HCT116 (cell line): ENCODE results near the gene ETF1. TPM values are rescaled to one million over a fixed set of nuclear protein-coding genes. Genes with fewer than 3 reads are reported as not detected.
A peak's percentile ranks its signal among the peaks of the same experiment; 100 is the strongest.

ENCODE experiments used
- ATAC-seq: fragments of 200-7000 bp; cut with Tn5 transposase; 2 replicates; pipeline ENCODE4 v1.9.1; 2020; ENCODE audit warnings: mild to moderate bottlenecking, moderate library complexity
- BruUV-seq: library from RNA; stranded (reverse); fragments of 400-500 nt; replicated peaks from 2 replicates; lab custom pipeline; 2021; lab: Mats Ljungman, UMichigan
- CTCF ChIA-PET: fragments of 300-600 bp; sonication (Branson Sonifier 250); formaldehyde crosslinking; loops from one replicate; lab custom pipeline; 2021; ENCODE audit warnings: antibody characterized with exemption; lab: Charles Lee
- POLR2A ChIA-PET: fragments of 300-600, 350-600 bp; sonication (Branson Sonifier 250); formaldehyde crosslinking; loops from one replicate; lab custom pipeline; 2021; ENCODE audit warnings: antibody characterized with exemption; lab: Charles Lee
- RAD21 ChIA-PET, 2 experiments: fragments of 300-600 bp; sonication (Branson Sonifier 250); formaldehyde crosslinking; loops; one replicate each; lab custom pipeline; 2023; ENCODE audit warnings: low total read pairs in 2 of 2; ENCODE audit not compliant: uncharacterized antibody in 2 of 2, unreplicated experiment in 2 of 2, low non-redundant PET in 1 of 2; lab: Charles Lee
- DNase-seq: peaks from one replicate; pipeline ENCODE4 v3.0.0-alpha.2; 2010; ENCODE audit warnings: low read depth, low spot score
- H2AFZ ChIP-seq: fragments of 200-600 bp; shearing (Covaris generic), sonication (generic); 2 replicates; pipeline ENCODE4 v1.6.1; 2017; ENCODE audit warnings: low read depth, mixed run types, mixed read lengths, antibody characterized with exemption, low read length; ENCODE audit not compliant: poor library complexity, severe bottlenecking
- H3K27ac ChIP-seq: 2 replicates; pipeline ENCODE4 v1.5.1; 2012; ENCODE audit warnings: low read depth, low read length
- H3K27me3 ChIP-seq: fragments of 200-600 bp; sonication (generic); 2 replicates; pipeline ENCODE4 v1.6.1; 2016; ENCODE audit warnings: mixed run types, low read length, mixed read lengths; ENCODE audit not compliant: insufficient read depth
- H3K36me3 ChIP-seq, 2 experiments: fragments of 200-500 bp in 1 of 2; fragments of 200-600 bp in 1 of 2; sonication (Bioruptor generic) in 1 of 2; sonication (generic) in 1 of 2; 2 replicates each; pipeline versions ENCODE4 v1.5.1 to v1.6.1; 2014 to 2016; ENCODE audit warnings: low read length in 2 of 2, inconsistent platforms in 1 of 2, mixed read lengths in 1 of 2, mixed run types in 1 of 2; ENCODE audit not compliant: insufficient read depth in 2 of 2, control insufficient read depth in 1 of 2
- H3K4me1 ChIP-seq, 2 experiments: fragments of 200-600 bp in 1 of 2; sonication (generic) in 1 of 2; 2 replicates each; pipeline versions ENCODE4 v1.5.1 to v1.6.1; 2012 to 2017; ENCODE audit warnings: low read length in 2 of 2, inconsistent platforms in 1 of 2, mild to moderate bottlenecking in 1 of 2, mixed read lengths in 1 of 2, mixed run types in 1 of 2, moderate library complexity in 1 of 2; ENCODE audit not compliant: insufficient read depth in 2 of 2, control insufficient read depth in 1 of 2
- H3K4me2 ChIP-seq: fragments of 200-600 bp; sonication (generic); 2 replicates; pipeline ENCODE4 v1.6.1; 2017; ENCODE audit warnings: mixed run types, low read length, mixed read lengths
- H3K4me3 ChIP-seq, 2 experiments: fragments of 200-600 bp in 1 of 2; sonication (generic) in 1 of 2; replicated peaks in 1 of 2; 2 replicates each; pipeline ENCODE4 v1.5.1; 2011 to 2016; ENCODE audit warnings: low read length in 2 of 2, control low read depth in 1 of 2, low read depth in 1 of 2, mild to moderate bottlenecking in 1 of 2, mixed read lengths in 1 of 2, mixed run types in 1 of 2
- H3K79me2 ChIP-seq: fragments of 200-600 bp; sonication (generic); 2 replicates; pipeline ENCODE4 v1.6.1; 2017; ENCODE audit warnings: mild to moderate bottlenecking, mixed run types, low read length, moderate library complexity, mixed read lengths; ENCODE audit not compliant: insufficient read depth
- H3K9ac ChIP-seq: fragments of 200-600 bp; sonication (generic); 2 replicates; pipeline ENCODE4 v1.6.1; 2016; ENCODE audit warnings: low read length, mixed read lengths
- H3K9me2 ChIP-seq: fragments of 200-600 bp; sonication (generic), shearing (Covaris generic); 2 replicates; pipeline ENCODE4 v1.6.1; 2017; ENCODE audit warnings: mixed run types, mild to moderate bottlenecking, moderate library complexity; ENCODE audit not compliant: insufficient read depth
- H3K9me3 ChIP-seq, 2 experiments: fragments of 200-500 bp in 1 of 2; fragments of 200-600 bp in 1 of 2; sonication (Bioruptor generic) in 1 of 2; sonication (generic) in 1 of 2; 2 replicates each; pipeline ENCODE4 v1.6.1; 2014 to 2017; ENCODE audit warnings: low read length in 2 of 2, mixed read lengths in 2 of 2, inconsistent platforms in 1 of 2, low read depth in 1 of 2, mild to moderate bottlenecking in 1 of 2, mixed run types in 1 of 2, moderate library complexity in 1 of 2; ENCODE audit not compliant: control insufficient read depth in 1 of 2, insufficient read depth in 1 of 2
- H4K20me1 ChIP-seq: fragments of 200-600 bp; sonication (generic), shearing (Covaris generic); 2 replicates; pipeline ENCODE4 v1.6.1; 2017; ENCODE audit warnings: mixed run types, mild to moderate bottlenecking, moderate library complexity; ENCODE audit not compliant: insufficient read depth
- CEBPB ChIP-seq: IDR thresholded peaks from 2 replicates; pipeline ENCODE4 v1.6.1; 2012; ENCODE audit warnings: low read depth
- EZH2 ChIP-seq: fragments of 200-600 bp; sonication (generic); IDR thresholded peaks from 2 replicates; pipeline ENCODE4 v1.6.1; 2017; ENCODE audit warnings: antibody characterized with exemption, mixed run types
- FOSL1 ChIP-seq: IDR thresholded peaks from 2 replicates; pipeline ENCODE4 v1.6.1; 2012; ENCODE audit warnings: low read depth
- JUND ChIP-seq: IDR thresholded peaks from 2 replicates; pipeline ENCODE4 v1.6.1; 2012
- POLR2A ChIP-seq: IDR thresholded peaks from 2 replicates; pipeline ENCODE4 v1.7.0; 2011; ENCODE audit warnings: borderline replicate concordance; ENCODE audit not compliant: insufficient read depth, insufficient read length; ENCODE audit errors: extremely low read depth
- POLR2AphosphoS5 ChIP-seq: IDR thresholded peaks from 2 replicates; pipeline ENCODE4 v1.6.1; 2011; ENCODE audit warnings: mild to moderate bottlenecking, low read depth, low read length, moderate library complexity
- RAD21 ChIP-seq: IDR thresholded peaks from 2 replicates; pipeline ENCODE4 v1.6.1; 2012; ENCODE audit warnings: low read depth, mild to moderate bottlenecking
- SIN3A ChIP-seq: IDR thresholded peaks from 2 replicates; pipeline ENCODE4 v1.6.1; 2012; ENCODE audit warnings: low read depth
- SP1 ChIP-seq: IDR thresholded peaks from 2 replicates; pipeline ENCODE4 v1.6.1; 2012; ENCODE audit warnings: low read depth
- SRF ChIP-seq: IDR thresholded peaks from 2 replicates; pipeline ENCODE4 v1.6.1; 2012; ENCODE audit warnings: low read depth
- YY1 ChIP-seq: IDR thresholded peaks from 2 replicates; pipeline ENCODE4 v1.6.1; 2011; ENCODE audit warnings: low read length, low read depth, moderate library complexity, mild to moderate bottlenecking; ENCODE audit not compliant: insufficient replicate concordance; ENCODE audit errors: extremely low read depth
- ZFX ChIP-seq: fragments of 450-650 bp; IDR thresholded peaks from 2 replicates; pipeline ENCODE4 v1.6.1; 2017
- ZNF274 ChIP-seq: fragments of 200-500 bp; sonication (Bioruptor generic); IDR thresholded peaks from 2 replicates; pipeline ENCODE4 v1.6.1; 2014; ENCODE audit warnings: mild to moderate bottlenecking, low read depth, low read length, inconsistent platforms
- intact Hi-C: fragments of 100-400 bp; cut with micrococcal nuclease; formaldehyde crosslinking; loops from 2 replicates; pipeline ENCODE4 v1.10.0; 2022
- total RNA-seq: library from RNA; stranded (reverse); gene quantifications from one replicate; pipeline ENCODE4 v1.2.1, GENCODE V29; 2021; ENCODE audit not compliant: unreplicated experiment
- TF ChIP-seq, protein P1 (sequence below): IDR thresholded peaks from 2 replicates; pipeline ENCODE4 v1.6.1; 2012
- TF ChIP-seq, protein P2 (sequence below): IDR thresholded peaks from 2 replicates; pipeline ENCODE4 v1.6.1; 2012

ETF1 gene
- total RNA-seq, 1 experiment from 2014 or later, result 178 TPM

DNA sequence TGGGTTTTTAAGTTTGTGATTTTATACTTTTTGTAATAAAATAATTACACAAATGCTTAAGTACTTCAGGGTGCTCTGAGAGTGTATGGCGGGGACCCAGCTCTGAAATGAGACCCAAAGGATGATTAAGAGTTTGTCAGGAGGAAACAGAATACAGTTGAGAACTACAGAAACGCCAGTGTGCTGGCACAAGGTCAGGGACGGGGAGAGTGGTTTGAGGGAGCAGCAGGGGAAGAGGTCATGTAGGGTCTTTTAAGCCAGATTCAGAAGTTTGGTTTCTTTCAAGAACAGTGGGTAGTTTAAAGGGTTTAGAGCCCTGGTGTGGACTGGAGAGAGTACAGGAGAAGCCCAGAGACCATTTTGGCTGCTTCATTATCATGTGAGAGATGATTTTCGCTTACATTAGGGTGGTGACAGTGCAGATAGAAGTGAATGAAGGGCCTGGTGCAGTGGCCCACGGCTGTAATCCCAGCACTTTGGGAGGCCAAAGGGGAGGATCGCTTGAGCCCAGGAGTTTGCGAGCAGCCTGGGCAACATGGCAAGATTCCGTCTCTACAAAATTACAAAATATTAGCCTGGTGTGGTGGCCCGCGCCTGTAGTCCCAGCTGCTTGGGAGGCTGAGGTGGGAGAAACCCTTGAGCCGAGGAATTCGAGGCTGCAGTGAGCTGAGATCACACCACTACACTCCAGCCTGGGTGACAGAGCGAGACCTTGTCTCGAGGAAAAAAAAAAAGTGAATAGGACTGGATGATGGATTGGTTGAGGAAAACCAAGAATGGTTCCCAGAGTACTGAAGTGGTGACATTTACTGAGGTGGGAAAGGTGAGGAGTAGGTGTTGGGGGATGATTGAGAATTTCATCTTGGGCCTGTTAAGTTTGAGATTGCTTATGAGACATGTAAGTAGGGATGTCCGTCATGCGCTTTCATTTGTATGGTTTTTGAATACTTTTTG is 1.4 kb upstream of the ETF1 start:
- peak overlapping the region; percentile 84 to 97 for H3K4me3 ChIP-seq
- ChIA-PET RAD21 (no interaction called here), CTCF (no interaction called here), POLR2A (interaction anchor here (0.6 to 1.5 kb wide), 4 partner anchors 10 to 230 kb away, joined by 3 to 4 read pairs (median 3); no protein-coding TSS in a partner anchor)
- no peaks in the 10 kb centered on the region for H3K9me3 ChIP-seq
- peaks cover 95% of the 10 kb centered on the region for H3K79me2 ChIP-seq
- TF ChIP-seq, protein P1, sequence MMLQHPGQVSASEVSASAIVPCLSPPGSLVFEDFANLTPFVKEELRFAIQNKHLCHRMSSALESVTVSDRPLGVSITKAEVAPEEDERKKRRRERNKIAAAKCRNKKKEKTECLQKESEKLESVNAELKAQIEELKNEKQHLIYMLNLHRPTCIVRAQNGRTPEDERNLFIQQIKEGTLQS, result no peak
- TF ChIP-seq, protein P2, sequence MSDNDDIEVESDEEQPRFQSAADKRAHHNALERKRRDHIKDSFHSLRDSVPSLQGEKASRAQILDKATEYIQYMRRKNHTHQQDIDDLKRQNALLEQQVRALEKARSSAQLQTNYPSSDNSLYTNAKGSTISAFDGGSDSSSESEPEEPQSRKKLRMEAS, result no peak
- TF ChIP-seq POLR2A (no peak), SRF (no peak), POLR2AphosphoS5 (no peak), EZH2 (no peak)
- TF ChIP-seq, all 23 proteins: peak for 0
- Histone ChIP-seq H3K9ac (peak overlapping the region; percentile 91), H3K27ac (peak overlapping the region; percentile 74), H2AFZ (no peak overlapping the region), H4K20me1 (peaks cover 20% of the 10 kb centered on the region; the same call in 1 of the 2 replicates), H3K27me3 (no peaks in the 10 kb centered on the region), H3K9me2 (no peaks in the 10 kb centered on the region), H3K4me1 (peaks cover 19 to 41% of the 10 kb centered on the region in 2 experiments; a peak in 3 of 4 replicates), H3K36me3 (peaks cover 5 to 27% of the 10 kb centered on the region in 2 experiments; a peak in 3 of 4 replicates), H3K4me2 (peak overlapping the region; percentile 87)
- ATAC-seq (no peak), DNase-seq (no peak)
- intact Hi-C loops, result loop anchor here (10.0 kb wide), 1 partner anchor 360 kb away; no protein-coding TSS in a partner anchor
- BruUV-seq, result no TSS peak

DNA sequence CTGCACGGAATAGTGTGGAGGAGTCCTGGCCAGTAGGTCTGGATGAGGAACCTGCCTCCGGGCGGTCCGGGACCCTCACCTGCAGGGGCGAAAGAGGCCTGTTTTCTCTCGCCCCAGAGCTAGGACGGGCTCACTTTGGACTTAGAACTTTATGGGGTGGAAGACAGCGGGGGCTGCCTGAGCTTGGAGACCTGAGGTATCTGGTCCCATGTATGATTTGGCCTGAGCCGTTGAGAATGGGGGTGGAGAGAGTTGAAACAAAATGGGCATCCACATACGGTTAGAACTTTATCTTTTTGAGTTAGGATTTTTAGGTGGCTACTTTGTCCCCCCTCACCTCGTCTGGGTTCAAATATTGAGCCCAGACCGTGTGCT is 681 bp upstream of the ETF1 start:
- intact Hi-C loops, result loop anchor here (1.0 to 10.0 kb wide), 3 partner anchors 32 to 359 kb away; partner anchors contain the start of genes EGR1 and HSPA9
- RAD21 ChIA-PET, result no interaction called here
- Histone ChIP-seq H3K27ac (peak overlapping the region; percentile 74), H3K79me2 (peaks cover 95% of the 10 kb centered on the region), H3K4me2 (peak overlapping the region; percentile 87), H3K9me3 (no peaks in the 10 kb centered on the region), H3K4me3 (peak overlapping the region; percentile 84 to 97), H3K9me2 (no peaks in the 10 kb centered on the region), H3K9ac (peak overlapping the region; percentile 91), H2AFZ (no peak overlapping the region), H3K27me3 (no peaks in the 10 kb centered on the region), H4K20me1 (peaks cover 28% of the 10 kb centered on the region; the same call in 1 of the 2 replicates), H3K4me1 (peaks cover 19 to 49% of the 10 kb centered on the region in 2 experiments; a peak in 3 of 4 replicates), H3K36me3 (peaks cover 5 to 35% of the 10 kb centered on the region in 2 experiments; a peak in 3 of 4 replicates)
- TF ChIP-seq JUND (no peak), ZNF274 (no peak), EZH2 (no peak), SIN3A (no peak), RAD21 (no peak), ZFX (no peak), FOSL1 (no peak), SP1 (no peak), CEBPB (no peak), YY1 (no peak)
- TF ChIP-seq, protein P2, result no peak
- POLR2A ChIA-PET, result interaction anchor here (0.6 to 1.8 kb wide), 14 partner anchors 8 to 729 kb away, joined by 3 to 10 read pairs (median 4); partner anchors contain the start of genes EGR1, FAM53C and HSPA9
- CTCF ChIA-PET, result interaction anchor here (0.9 to 1.1 kb wide), 2 partner anchors 8 to 79 kb away, joined by 3 to 8 read pairs; partner anchors contain the start of gene EGR1
- DNase-seq (no peak), ATAC-seq (peak; percentile 64)
- TSS peak; percentile 84 for BruUV-seq
